NCI-H774 (cell line): Measurements from ENCODE around the gene TRAPPC10.

Source experiments
- DNase-seq: peaks from one replicate; lab custom pipeline; 2025; lab: John Stamatoyannopoulos, UW

TRAPPC10 gene

DNA sequence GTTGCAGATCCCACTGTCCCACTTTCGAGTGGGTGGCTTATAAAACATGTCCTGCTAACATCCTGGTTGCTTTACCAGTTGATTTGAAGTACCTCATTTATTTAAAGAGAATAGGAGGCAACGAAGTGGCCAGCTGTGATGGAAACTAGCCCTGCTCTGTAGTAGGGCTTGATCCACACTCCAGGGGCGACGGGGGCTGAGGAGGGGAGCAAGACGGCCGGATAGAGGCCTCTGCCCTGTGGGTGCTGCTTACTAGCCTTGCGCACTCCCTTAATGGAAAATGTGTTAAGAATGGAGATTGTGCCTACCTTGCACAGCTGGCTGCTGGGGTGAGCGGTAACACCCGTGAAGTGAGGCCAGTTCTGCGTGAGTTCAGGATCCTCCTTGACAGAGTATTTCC is 54.0 kb downstream of the TRAPPC10 start:
- DNase-seq, result no peak

- DNase-seq, result no peak
Measured at GRCh38 chr21:44067011-44067839, 55.1 kb downstream of the TRAPPC10 start.

DNA sequence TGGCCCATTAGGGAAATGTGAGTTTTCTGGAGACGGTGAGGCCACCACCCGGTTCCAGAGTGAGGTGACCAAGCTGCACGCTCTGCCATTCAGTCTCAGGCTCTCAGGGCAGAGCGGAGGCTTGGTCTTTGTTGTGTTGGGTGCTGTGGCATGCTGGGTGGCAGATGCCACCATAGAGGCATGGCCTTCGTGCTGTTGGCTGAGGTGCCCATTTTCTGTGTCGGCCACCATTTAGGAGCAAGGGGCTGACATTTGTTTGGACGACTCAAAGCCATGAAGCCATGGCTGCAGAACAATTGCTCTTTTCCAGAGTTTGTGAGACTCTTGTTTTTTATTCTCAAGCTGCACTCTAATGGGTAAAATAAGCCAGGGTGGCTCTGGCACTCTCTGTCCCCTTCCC is 58.3 kb downstream of the TRAPPC10 start:
- DNase-seq, result no peak

DNA sequence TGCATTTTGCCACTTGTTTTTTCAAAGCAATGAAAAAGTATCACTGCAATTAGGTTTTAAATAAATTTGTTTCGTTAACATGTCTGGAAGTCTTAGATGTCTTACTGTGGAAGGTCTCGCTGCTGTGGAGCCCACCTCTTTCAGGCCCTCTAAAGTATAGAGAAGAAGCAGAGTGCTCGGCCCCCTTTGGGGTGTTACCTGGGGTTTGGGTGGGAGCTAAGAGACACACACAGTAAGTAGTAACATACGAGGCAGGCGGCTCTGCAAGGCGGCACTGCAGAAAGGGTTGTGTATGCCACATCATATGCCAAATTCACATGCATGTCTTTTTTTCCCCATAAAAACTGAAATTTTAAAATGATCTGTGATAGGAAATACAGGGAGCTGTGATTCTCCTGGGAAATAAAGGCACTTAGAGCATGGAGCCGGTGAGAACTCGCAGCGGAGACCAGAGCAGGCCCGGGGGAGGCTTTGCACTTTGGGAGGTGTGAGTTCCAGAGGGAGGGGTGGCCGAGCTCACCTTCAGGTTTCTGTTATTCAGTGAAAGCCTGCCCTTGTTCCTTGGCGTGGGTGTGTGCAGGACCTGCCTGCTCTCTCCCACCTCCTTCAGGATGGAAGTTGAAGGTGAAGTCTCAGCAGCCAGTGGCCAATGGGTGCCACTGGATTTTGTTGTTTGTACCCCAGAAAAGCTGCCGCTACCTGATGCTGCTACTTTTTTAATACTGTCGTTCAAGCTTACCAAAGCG is 59.4 kb downstream of the TRAPPC10 start:
- DNase-seq, result no peak

DNA sequence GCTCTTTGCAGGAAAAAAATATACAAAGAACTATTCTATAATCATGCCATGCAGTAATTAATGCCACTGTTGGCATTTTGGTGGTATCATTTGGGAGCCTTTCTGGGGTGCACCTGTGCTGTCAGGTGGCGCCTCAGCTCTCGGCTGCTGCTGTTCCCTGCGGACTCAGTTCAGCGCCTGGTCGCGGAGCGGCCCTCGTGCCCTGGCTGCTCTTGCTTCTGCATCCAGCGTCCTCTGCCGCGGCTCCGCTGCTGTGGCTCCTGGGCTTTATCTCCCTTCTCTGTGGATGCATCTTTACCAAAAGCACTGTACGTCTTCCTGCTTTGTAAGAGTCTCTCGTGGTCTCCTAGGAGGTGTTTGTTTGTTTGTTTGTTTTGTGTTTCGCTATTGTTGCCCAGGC is 60.0 kb downstream of the TRAPPC10 start:
- no peak for DNase-seq

- DNase-seq, result no peak
Measured at GRCh38 chr21:44074315-44074958, 62.3 kb downstream of the TRAPPC10 start.

DNA sequence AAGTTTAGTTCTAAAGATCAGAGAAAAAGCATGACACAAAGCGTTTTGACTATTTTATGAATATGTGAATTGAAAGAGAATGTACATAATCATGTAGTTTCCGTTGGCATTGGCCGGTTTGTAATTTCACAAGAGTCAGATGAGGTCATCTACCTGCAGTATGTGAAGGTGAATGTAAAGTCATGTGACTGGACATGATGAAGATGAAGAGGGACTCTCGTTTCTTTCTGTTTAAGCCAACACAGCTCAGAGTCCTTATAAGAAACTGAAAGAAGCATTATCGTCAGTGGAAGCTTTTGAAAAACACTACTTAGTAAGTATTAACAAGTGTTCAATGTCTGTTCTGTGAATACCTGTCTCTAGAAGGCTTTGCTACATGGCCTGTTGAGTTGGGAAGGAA is 64.2 kb downstream of the TRAPPC10 start:
- no peak for DNase-seq

- no peak for DNase-seq
Measured at GRCh38 chr21:44078411-44078981, 66.4 kb downstream of the TRAPPC10 start.

DNA sequence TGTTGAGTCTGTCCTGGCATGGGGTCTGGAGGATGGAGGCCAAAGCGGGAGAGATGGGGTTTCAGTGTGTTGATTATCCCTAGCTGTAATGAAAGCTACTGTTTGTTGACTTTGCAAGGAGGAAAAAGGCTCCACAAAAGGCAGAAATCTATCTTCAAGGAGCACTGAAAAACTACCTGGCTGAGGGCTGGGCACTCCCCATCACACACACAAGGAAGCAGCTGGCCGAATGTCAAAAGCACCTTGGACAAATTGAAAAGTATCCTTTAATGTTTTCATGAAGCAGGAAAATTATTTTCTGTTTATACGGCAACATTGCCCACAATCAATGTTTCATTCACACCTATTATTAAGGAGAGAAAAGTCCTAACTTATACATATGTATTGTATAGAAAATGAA is 67.3 kb downstream of the TRAPPC10 start:
- DNase-seq, result no peak

DNA sequence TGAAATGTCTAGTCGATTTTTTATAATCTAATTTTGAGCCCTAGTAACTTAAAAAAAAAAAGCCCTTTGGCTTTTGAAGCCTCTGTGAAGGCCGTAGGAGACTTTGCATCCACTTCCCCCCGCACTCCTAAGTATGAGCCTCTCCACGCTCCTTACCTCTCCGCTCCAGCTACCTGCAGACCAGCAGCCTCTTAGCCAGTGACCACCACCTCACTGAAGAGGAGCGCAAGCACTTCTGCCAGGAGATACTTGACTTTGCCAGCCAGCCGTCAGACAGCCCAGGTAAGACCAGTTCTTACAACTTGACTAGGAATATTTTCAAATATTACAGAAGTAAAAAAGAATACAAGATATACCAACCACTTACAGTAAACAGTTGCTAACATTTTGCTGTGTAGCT is 67.7 kb downstream of the TRAPPC10 start:
- no peak for DNase-seq

DNA sequence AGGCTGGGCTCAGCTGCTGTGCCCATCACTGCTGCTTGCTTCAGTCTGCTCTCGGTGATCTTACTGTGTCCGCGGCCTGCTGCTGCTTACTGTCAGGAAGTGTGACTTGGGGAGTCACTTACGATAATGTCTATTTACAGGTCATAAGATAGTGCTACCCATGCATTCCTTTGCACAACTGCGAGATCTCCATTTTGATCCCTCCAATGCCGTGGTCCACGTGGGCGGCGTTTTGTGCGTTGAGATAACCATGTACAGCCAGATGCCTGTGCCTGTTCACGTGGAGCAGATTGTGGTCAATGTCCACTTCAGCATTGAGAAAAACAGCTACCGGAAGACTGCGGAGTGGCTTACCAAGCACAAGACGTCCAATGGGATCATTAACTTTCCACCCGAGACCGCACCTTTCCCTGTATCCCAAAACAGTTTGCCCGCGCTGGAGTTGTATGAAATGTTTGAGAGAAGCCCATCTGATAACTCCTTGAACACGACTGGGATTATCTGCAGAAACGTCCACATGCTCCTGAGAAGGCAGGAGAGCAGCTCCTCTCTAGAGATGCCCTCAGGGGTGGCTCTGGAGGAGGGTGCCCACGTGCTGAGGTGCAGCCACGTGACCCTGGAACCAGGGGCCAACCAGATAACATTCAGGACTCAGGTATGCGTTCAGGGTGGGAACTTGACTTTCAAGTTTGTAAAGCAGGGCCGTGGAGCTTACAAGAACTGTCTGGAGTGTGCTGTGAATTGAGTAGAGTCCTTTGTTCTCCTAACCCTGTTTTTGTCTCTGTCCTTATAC is 70.7 kb downstream of the TRAPPC10 start:
- DNase-seq, result no peak

DNA sequence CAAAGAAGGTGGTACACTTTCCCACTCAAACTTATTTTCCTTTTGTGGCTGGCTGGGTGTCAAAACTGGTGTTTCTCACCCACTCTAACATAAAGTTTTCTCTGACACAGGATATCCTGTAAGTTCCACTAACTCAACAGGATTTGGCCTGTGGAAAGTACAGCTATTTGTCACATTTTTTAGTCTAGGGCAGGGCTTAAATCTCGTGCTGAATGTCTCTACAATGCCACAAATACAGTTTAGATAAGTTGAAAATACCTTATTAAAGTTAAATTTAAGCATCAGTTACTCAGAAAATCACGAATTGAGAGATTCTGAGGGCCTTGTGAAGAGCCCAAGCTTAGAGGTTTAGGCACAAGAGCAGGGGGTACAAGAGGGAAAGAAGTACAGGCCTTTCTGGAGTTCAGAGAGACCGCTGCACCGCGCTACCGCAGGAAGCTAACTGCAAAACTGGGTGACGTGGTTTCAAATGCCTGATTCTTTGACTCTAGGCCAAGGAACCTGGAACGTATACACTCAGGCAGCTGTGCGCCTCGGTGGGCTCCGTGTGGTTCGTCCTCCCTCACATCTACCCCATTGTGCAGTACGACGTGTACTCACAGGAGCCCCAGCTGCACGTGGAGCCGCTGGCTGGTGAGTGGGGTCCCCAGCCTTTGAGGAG is 71.7 kb downstream of the TRAPPC10 start:
- DNase-seq, result no peak

DNA sequence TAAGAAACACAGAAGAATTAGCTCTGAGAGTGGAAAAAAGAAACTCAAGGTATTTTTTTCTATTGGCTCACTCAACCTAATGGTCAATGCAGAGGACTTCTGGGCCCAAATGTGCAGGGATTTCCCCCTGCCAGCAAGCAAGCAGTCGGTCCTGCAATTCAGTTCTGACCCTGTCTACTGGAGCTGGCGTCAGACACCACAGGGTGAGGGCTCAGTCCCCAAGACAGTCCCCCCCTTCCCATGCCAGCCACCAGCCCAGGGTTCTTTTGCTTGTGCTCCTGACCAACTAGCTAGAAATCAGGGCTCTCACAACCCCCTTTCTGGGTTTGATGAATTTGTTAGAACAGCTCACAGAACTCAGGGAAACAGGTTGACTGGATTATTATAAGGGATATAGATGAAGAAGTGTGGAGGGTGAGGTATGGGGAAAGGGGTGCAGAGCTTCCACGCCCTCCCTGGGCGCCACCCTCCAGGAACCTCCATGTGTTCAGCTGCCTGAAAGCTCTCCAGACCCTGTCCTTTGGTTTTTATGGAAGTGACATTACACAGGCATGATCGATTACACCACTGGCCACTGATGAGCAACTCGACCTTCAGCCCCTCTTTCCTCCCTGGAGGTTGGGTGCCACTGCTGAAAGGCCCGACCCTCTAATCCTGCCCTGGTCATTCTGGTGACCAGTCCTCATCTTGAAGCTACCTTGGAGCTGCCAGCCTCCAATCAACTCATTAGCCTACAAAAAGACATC is 72.6 kb downstream of the TRAPPC10 start:
- no peak for DNase-seq

DNA sequence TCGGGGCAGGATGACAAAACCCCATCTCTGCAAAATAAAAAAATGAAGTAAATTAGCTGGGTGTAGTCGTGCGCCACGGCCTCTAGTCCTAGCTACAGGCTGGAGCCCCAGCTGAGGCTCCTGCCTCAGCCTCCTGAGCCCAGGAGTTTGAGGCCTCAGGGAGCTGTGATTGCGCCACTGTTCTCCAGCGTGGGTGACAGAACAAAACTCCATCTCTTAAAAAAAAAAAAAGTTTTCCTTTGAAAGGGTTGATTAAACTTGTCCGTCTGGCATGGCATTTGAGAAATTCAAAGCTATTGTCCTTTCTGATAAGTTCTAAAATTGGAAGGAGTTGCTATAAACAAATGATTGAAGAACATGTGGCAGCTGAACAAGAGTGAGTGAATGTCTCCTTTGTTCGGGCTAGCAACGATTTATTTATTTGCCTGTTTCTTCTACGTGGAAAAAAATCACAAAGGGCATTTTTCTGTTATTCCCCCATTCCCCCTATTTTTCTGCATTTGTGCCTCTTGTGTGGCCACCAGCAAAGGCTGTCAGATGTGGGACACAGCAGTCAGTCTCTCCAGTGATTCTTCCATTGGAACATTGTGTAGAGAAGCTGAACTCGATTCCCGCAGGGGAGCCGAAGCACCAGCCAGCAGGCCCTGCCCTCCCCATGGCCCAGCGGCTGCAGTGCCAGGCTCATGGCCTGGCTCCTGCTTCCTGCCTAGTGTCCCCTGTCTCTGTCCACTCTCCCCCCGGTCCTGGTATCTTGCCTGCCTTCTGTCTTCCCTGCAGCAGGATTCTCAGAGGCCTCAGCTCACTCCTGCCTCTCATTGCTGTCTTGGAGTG is 73.6 kb downstream of the TRAPPC10 start:
- DNase-seq, result no peak

DNA sequence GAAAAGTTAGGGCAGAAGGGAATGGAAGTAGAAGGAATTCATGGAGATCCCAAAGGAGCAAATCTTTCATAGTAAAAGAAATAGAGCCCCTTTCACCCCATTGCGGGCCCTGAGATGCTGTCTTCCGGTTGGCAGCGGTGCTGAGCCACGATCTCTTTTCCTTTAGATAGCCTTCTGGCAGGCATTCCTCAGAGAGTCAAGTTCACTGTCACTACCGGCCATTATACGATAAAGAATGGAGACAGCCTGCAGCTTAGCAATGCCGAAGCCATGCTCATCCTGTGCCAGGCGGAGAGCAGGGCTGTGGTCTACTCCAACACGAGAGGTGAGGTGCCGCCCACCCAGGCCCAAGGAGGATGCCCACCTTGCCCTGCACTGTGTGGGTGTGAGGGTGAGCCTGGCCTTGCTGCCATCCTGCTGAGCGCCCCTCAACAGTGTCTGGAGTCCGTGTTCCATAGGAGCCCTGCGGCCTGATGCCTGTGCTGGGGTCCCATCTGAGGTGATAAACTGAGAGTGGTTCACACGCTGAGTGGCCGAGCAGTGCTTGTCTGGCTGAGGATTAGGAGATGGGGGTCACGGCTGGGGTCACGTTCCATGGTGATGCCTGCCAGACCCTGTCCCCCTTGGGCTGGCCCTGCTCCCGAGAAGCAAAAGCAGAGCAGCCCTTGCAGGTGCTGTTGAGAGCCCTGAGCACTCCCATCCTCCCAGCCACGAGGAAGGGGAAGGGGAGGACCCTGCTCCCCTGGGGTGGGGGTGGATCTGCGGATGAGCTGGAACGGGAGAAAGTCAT is 74.7 kb downstream of the TRAPPC10 start:
- DNase-seq, result no peak

DNA sequence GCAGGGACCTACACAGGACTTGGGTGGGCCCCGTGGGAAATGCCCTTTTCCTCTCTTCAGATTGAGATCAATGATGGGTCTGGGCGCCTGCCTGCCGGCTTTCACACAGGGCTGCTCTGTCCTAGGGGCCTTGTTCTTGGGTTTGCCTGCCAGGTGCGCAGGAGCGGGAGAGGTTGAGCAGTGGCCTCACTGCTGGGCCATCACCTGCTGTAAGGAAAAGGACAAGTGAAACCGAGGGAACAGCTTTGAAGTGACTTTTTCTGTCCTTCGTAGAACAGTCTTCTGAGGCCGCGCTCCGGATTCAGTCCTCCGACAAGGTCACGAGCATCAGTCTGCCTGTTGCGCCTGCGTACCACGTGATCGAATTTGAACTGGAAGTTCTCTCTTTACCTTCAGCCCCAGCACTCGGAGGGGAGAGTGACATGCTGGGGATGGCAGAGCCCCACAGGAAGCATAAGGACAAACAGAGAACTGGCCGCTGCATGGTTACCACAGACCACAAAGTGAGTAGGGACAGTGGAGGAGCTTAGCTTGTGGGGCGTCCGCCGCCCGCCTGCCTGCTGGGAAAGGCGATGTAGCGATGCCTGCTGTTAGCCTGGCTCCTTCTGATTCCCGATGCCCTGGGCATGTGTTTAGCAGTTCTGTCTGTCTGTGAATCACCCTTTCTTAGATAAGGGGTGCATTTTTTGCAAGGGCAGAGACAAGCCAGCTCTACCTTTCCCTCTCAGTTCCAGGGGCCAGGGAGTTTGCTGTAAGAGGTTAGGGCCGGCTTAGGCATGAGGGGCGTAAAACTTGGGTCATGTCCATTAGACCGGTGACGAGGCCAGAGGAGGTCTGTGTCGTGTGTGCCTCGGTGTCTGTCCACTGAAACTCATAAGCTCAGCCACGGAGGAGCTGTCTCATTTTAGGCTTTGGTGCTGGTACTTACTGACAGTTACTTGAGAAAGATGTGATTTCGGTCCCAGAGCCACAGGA is 75.6 kb downstream of the TRAPPC10 start:
- DNase-seq, result no peak

DNA sequence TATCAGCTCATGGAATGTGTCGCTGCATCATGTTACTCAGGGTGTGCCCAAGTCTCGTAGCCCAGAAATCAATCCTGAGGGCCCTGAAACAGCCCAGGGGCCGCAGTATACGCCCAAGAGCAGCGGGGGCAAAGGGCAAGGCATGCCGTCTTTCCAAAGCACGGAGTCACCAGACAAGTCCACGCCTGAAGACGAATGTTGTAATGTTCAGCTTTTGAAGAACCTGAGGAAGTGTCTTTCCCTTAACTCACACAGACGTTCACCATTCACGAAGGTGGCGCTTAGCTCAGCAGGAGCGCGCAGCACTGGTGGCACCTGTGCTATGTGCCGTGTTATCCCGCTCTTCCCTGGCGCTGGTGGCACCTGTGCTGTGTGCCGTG is 76.3 kb downstream of the TRAPPC10 start:
- DNase-seq, result no peak
